ENCODE results near the gene CAMK2G. TPM values are rescaled to one million over a fixed set of nuclear protein-coding genes. Genes with fewer than 3 reads are reported as not detected.
"Not testable (repeated sequence)": the region's sequence is repeated elsewhere in the genome, so short reads cannot be mapped to it uniquely, and the experiment has no call there.

The CAMK2G gene
- total RNA-seq, 2 donors from 2014 or later = 40.0 to 45.8 TPM

GRCh38 chr10:73892310-73893030 is 18.1 kb upstream of the CAMK2G start:
- no peaks in the 10 kb centered on the region for H3K36me3 ChIP-seq
- no peak overlapping the region for H3K27ac ChIP-seq
- no peaks in the 10 kb centered on the region for H3K27me3 ChIP-seq
- no peak for TF ChIP-seq CTCF (IDR thresholded peaks at IDR 0.05)
- intact Hi-C loops (cut with DNase I) = no loop called here
- DNase-seq = no peak
- H3K4me3 ChIP-seq = no peak overlapping the region
- no peak overlapping the region for H3K9ac ChIP-seq (ENCODE audit: low read depth in 2 of 2, low read length in 2 of 2)
- H3K4me1 ChIP-seq = peaks cover 7% of the 10 kb centered on the region
- H3K9me3 ChIP-seq = no peaks in the 10 kb centered on the region

GRCh38 chr10:73891540-73891939 is 17.2 kb upstream of the CAMK2G start:
- Histone ChIP-seq H3K9me3 (no peaks in the 10 kb centered on the region), H3K9ac (ENCODE audit: low read depth in 2 of 2, low read length in 2 of 2) (no peak overlapping the region), H3K4me3 (no peak overlapping the region), H3K27me3 (no peaks in the 10 kb centered on the region), H3K4me1 (peaks cover 10% of the 10 kb centered on the region), H3K27ac (no peak overlapping the region), H3K36me3 (no peaks in the 10 kb centered on the region)
- TF ChIP-seq CTCF (IDR thresholded peaks at IDR 0.05) = no peak
- intact Hi-C loops (cut with DNase I) = no loop called here
- DNase-seq = no peak

- H3K9me3 ChIP-seq; H3K27ac ChIP-seq; DNase-seq; H3K36me3 ChIP-seq; H3K4me3 ChIP-seq; H3K27me3 ChIP-seq; intact Hi-C loops (cut with DNase I); H3K9ac ChIP-seq (ENCODE audit: low read depth in 2 of 2, low read length in 2 of 2): not testable (repeated sequence)
- peaks cover 14% of the 10 kb centered on the region for H3K4me1 ChIP-seq
Observed at GRCh38 chr10:73890830-73891229, 16.5 kb upstream of the CAMK2G start.

- TF ChIP-seq CTCF (IDR thresholded peaks at IDR 0.05) = no peak
- H3K27me3 ChIP-seq = no peaks in the 10 kb centered on the region
- intact Hi-C loops (cut with DNase I) = no loop called here
- no peak for DNase-seq
- no peaks in the 10 kb centered on the region for H3K9me3 ChIP-seq
- H3K27ac ChIP-seq = no peak overlapping the region
- H3K4me1 ChIP-seq = peaks cover 14% of the 10 kb centered on the region
- no peak overlapping the region for H3K9ac ChIP-seq (ENCODE audit: low read depth in 2 of 2, low read length in 2 of 2)
- no peaks in the 10 kb centered on the region for H3K36me3 ChIP-seq
- H3K4me3 ChIP-seq = no peak overlapping the region
Observed at GRCh38 chr10:73890261-73890660, 15.9 kb upstream of the CAMK2G start.

GRCh38 chr10:73889416-73889815 is 15.1 kb upstream of the CAMK2G start:
- DNase-seq; H3K9me3 ChIP-seq; H3K27me3 ChIP-seq; H3K9ac ChIP-seq (ENCODE audit: low read depth in 2 of 2, low read length in 2 of 2); H3K27ac ChIP-seq; H3K4me3 ChIP-seq; H3K36me3 ChIP-seq: not testable (repeated sequence)
- intact Hi-C loops (cut with DNase I) = loop anchor here (5.0 kb wide), 1 partner anchor 213 kb away; no protein-coding TSS in a partner anchor
- peaks cover 14% of the 10 kb centered on the region for H3K4me1 ChIP-seq

- Histone ChIP-seq H3K4me3 (no peak overlapping the region), H3K9ac (ENCODE audit: low read depth in 2 of 2, low read length in 2 of 2) (no peak overlapping the region), H3K27ac (peak overlapping the region; percentile 66), H3K9me3 (no peaks in the 10 kb centered on the region), H3K27me3 (no peaks in the 10 kb centered on the region), H3K36me3 (no peaks in the 10 kb centered on the region), H3K4me1 (peaks cover 14% of the 10 kb centered on the region)
- TF ChIP-seq CTCF (IDR thresholded peaks at IDR 0.05) = no peak
- intact Hi-C loops (cut with DNase I) = loop anchor here (5.0 kb wide), 1 partner anchor 213 kb away; no protein-coding TSS in a partner anchor
- peak; percentile 48 for DNase-seq
Observed at GRCh38 chr10:73889014-73889413, 14.7 kb upstream of the CAMK2G start.
